Activated CD8-positive, alpha-beta memory T cell treated with anti-CD3 and anti-CD28 coated beads, Interleukin-2, amount 50 U/mL, for 24 hours (primary cell): ENCODE measurements around the gene SEC23B.
"Not testable (repeated sequence)": the region's sequence is repeated elsewhere in the genome, so short reads cannot be mapped to it uniquely, and the experiment has no call there.

Experiments used
- DNase-seq: peaks from one replicate; pipeline ENCODE4 v3.0.0-alpha.2; 2020; ENCODE audit errors: extremely low read depth

Gene SEC23B

DNA sequence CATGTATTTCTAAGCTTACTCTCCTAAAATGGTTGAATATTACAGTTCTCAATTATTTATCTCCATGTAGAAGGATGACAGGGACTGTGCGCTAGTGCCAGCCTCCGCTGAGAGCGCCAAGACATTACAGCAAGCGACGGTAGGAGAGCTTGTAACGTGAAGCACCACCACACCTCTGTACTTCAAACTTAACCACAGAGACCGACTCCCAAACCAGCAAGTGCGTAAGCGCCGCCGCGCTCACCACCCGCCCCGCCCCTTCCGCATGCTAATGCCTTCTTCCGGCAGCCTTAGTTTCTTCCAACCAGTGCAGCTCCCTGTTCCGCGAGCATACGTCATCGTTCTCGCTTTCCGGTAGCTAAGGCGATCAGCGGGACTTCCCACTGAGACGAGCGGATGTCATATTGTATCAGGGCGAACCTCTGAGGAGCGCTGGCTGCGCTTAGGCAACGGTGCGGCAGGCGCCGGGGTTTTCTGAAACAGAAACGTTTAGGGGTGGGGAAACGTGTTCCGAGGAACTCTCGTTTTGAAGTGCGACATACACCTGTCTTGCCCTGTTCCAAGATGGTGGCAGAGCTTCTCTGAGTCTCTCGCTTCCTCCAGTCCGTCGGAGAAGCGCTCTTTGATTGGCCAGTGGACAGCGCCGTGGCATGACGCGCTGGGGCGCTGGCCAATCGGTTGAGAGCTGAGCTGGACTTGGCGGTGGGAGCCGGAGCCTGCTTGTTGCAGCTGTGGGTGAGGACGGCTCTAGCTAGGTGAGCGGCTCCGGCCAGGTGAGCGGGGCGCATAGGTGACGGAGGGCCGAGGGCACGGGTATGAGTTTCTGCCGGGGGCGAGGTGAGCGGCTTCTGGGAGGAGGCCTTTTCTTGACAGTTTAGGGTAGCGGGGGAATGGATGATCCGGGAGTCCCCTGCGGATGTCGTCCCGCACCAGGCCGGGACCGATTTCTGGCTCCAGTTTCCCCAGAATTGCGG lies at the start of gene SEC23B:
SEC23B (plus strand) TSS at position 723 of the 974 bp plus-strand sequence. CDS start 2,896 bp downstream, outside the sequence.
- peak; percentile 93 for DNase-seq

DNA sequence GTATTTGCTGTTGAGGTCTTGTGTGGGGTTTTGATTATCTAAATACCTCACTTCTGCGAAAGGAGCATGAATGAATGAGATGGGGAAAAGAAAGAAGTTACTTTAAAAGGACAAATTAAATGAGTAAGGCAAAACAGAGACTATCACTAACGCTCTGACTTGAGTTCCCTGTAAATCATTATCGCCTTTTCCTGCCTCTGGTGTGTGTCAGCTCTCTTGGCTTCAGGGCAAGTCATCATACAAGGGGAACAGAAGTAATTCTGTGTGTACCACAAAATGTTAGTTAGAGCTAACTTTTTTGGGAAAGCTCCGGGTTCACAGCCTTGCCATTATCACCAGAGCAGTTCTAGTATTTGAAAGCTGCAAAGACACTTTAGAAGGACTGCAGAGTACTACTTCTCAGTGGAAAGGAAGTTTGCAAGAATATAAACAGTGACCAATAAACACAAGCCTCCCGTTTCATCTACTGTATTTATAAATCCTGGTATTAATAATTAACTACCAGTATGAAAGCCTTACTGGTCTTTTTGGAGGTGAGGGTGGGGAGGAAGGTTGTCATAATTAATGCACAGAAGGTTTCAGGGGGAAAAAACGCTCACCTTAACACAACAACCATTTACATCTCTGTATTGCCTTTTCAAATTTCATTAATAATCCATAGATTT lies 42.1 kb upstream of the SEC23B start:
- DNase-seq: no peak

DNA sequence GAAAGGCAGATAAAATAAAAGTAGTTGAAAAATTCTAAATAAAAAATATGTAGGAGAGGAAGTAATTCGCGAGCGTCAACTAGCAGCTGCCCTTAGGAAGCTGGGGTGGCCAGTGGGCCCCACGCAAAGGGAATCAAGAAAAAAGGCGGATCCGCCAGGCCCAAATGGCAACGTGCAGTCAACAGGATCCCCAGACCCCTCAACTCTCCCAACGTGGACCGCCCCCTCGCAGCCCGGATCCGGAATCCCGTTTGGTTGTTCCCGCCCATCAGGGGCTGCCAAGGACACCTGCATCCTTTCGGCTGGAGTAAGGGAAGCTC lies 41.2 kb upstream of the SEC23B start:
- DNase-seq: no peak

DNA sequence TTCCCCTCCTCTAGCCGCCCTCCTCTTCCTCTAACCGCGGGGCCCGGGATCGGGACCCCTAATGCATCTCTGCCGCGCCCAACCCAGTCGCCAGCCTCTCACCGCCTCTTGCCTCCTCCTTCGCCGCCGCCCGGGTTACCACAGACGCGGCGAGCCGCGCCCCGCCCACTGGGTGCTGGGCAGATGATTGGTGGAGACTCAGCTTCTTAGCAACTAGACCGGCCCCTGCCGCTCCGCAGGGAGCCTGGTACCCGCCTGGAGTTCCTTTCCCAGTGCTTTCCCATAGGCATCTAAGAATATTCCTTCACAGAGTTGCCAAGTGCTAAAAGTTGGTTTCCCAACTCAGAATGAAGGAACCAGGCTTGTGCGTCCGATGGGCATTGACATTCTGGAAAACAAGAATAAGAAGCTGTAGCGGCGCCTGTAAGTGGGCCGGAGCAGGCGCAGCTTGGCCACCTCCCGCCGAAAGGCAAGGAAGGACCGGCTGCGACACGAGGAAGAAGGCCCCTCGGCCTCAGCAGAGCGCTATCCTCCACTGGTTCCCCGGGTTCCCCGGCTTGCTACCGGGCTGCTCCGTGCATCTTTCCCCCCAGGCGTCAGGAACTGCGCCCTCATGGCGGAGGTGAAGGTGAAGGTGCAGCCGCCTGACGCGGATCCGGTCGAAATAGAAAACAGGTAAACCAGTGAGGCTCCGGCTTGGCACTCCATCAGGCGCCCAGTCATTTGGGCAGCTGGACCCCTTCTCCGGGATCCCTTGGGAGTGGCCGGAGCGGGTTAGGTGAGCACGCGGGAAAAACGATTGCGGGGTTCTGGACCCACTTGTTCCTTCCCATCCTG lies 40.6 kb upstream of the SEC23B start, which contains the start of the genes DZANK1 and POLR3F:
DZANK1 (minus strand) TSS at position 137 of the 837 bp plus-strand sequence. CDS start 1,672 bp downstream, outside the sequence.
POLR3F (plus strand) TSS at position 497 of the 837 bp plus-strand sequence; CDS start at position 614, 117 bp downstream.
- peak; percentile 77 for DNase-seq

DNA sequence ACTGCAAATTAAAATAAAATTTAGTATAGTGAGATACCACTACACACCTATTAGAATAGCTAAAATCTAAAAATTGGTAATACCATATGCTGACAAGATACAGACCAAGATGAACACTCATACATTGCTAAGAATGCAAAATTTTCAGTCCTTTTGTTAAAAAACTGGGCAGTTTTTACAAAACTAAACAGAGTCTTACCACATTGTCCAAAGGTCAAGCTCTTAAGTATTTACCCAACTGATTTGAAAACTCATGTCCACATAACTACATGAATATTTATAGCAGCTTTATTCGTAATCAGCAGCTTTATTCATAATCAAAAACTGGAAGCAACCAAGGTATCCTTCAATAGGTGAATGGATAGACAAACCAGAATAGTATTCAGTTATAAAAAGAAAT lies 30.5 kb upstream of the SEC23B start:
- DNase-seq: no peak

DNA sequence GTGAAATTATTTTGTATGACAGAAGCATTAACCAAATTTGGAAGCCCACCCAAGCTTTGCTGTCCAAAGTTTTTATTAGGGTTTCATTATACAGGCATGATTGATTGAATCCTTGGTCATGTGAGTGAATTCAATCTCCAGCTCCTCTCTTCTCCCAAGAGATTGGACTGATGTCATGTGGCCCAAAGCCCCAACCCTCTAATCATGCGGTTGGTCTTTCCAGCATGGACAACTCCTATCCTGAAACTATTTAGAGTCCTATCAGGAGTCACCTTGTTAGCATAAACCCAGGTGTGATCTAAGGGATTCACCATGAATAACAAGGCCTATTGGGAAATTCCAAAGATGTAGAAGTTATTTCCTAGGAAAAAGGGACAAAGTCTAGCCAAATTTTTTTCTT lies 29.9 kb upstream of the SEC23B start:
- no peak for DNase-seq

DNA sequence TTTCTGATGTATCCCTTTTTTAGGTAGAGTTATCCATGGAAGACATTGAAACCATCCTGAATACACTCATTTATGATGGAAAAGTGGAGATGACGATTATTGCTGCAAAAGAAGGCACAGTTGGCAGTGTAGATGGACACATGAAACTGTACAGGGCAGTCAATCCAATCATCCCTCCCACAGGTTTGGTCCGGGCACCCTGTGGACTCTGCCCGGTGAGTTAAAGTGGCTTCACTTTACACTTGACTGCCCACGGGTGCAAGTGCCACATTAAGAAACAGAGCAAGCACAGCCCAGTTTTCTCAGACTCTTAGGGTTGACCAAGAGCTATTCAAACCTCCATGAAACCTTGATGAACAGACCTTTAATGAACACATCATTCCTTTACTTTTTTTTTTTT lies 26.1 kb upstream of the SEC23B start:
- no peak for DNase-seq

DNA sequence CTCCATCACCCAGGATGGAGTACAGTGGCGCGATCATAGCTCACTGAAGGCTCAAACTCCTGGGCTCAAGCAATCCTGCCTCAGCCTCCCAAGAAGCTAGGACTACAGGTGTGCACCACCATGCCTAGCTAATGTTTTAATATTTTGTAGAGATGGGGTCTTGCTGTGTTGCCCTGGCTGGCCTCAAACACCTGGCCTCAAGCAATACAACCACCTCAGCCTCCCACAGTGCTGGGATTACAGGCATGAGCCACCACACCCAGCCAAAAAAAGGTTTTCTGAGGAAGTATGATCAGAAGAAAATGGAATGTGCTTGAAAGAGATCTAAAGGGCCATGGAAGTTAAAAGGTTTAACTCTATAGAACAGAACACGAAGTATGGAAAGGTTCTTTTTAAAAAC lies 19.4 kb upstream of the SEC23B start:
- DNase-seq: no peak

DNA sequence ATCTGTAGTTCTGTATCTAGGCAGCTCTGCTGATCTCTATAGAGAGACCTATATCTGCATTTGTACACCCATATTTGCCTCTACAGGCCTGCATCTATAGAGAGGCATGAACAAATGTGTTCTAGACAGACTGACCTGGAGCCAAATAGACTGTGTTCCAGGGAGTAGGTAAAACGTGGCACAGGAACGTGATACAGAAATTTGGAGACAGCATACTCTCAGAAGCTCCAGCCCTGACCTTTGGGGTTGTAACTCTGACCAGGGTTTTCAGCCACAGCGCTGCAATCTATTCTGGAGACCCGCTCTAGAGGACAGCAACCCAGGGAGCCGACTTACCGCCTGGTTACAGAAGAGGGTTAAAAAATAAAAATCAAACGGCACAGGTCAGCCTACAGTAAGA lies 11.7 kb upstream of the SEC23B start:
- no peak for DNase-seq

DNA sequence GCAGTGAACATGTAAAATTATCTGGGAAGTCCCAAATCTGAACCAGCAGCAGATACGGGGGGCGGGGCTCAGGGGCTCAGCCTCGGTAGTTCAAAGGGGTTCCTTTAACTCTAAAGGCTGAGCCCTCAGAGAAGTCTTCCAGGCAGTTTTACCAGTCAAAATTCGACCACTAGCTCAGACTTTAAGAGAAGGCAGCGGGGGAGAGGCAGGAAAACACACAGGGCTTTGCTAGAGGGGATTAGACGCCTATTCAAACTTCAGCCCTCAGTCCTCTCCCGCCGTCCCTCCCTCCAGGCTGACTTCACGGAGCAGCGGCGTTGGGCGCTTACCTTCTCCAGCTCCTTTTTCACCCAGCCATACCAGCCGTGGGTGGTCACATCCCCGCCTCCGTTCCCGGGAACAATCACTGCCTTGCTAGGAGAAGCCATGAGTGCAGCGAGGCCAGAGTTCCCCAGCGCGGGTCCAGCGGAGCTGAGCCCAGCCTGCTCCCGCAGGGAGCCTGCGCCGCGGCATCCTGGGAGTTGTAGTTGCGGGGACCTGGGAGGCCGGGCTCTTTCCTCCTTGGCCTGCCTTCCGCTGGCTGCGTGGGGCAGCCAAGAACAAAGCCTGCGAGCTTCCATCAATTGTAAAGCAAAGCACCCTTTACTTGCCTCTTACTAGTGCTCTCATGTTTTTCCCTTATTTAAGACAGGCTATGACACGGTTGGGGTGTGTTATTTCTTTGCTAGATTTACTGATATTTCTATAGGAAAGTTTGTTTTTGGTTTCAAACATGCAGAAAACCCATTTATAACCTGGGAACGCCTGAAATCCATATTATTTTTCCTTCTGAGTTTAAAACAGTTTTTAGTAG lies 10.8 kb upstream of the SEC23B start, which contains the start of gene RBBP9:
RBBP9 (minus strand) TSS at position 486 of the 853 bp plus-strand sequence; CDS start at position 428, 58 bp downstream.
- DNase-seq: peak; percentile 56

DNA sequence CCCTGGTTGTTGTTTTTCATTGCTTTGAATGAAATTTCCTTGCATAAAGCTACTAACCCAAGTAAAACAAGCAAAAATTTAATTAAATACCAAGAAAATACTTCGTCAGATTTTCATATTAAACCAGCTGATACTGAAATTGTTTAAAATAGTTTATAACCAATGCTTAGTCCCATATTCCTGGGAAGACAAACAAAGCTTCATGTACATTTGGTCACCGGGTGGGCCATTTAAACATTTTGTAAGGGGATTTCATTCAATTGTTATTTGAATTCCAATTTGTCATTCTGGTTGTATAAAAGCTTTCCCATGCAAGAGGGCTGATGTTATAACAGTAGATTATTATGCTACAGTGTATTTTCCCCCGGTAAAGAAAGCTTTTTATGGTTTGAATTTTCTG lies 10.1 kb upstream of the SEC23B start:
- no peak for DNase-seq

DNA sequence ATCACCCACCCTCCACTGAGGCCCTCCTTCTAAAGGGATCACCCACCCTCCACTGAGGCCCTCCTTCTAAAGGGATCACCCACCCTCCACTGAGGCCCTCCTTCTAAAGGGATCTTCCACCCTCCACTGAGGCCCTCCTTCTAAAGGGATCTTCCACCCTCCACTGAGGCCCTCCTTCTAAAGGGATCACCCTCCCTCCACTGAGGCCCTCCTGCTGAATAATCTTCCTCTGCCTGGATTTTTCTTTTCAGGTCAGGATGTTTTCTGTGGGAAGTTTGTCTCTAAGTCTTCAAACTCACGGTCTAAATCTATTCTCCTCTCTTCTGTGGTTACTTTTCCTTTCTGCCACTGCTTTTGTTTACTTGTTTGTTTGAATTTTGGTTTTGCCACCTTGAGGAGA lies 6.1 kb upstream of the SEC23B start:
- DNase-seq: not testable (repeated sequence)

DNA sequence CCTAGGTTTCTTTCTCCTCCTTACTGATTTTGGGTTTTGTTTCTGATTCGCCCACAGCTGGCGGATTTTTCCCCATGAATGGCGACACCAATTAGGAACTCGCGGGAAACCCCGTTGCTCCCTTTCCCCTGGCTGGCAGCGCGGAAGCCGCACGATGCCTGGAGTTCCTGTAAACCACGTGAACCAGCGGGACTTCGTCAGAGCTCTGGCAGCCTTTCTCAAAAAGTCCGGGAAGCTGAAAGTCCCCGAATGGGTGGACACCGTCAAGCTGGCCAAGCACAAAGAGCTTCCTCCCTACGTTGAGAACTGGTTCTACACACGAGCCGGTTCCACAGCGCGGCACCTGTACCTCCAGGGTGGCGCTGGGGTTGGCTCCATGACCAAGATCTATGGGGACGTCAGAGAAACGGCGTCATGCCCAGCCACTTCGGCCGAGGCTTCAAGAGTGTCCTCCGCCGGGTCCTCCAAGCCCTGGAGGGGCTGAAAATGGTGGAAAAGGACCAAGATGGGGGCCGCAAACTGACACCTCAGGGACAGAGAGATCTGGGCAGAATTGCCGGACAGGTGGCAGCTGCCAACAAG lies 3.2 kb upstream of the SEC23B start:
- DNase-seq: no peak

DNA sequence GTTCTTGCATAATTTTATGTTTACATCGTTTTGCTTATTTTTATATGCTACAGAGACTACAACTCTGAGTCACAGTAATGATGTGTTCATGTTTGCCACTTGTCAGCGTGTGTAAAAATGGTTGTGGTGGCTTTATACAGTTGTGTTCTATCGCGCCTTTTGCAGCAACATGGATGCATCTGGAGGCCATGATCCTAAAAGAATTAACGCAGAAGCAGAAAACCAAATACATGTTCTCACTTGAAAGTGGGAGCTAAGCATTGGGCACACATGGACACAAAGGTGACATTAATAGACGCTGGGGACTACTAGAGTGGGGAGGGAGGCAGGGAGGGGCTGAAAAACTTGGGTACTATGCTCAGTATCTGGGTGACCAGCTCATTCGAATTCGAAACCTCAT lies 996 bp upstream of the SEC23B start:
- no peak for DNase-seq

DNA sequence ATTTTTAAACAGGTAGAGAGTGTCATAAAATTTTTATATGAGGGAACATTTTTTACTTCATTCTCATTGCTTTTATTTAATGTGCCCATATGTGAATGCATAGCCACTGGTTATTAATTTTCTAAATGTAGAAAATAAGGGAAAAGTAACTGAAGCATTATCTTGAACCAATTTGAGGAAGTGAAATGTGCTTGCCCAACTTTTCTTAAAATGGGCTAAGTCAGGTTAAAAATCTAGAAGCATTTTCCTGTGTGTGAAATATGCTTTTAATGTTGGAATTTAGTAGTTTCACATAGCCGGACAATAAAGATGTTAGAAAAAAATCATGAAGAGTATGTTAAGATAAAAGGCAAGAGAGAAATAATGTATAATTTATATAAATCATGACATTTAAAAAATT lies 3.8 kb downstream of the SEC23B start:
- DNase-seq: no peak

DNA sequence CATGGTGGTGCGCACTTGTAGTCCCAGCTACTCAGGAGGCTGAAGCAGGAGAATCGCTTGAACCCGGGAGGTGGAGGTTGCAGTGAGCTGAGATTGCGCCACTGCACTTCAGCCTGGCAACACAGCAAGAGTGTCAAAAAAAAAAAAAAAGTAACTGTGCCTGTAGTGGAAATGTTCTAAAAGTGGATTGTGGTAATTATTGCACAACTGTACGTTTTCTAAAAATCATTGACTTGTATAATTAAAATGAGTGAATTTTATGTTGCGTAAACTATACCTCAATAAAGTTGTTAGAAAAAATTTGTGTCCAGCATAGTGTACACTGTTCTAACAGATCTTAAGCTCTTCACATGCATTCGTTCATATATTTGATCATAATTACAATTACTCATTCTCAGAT lies 5.5 kb downstream of the SEC23B start:
- no peak for DNase-seq

DNA sequence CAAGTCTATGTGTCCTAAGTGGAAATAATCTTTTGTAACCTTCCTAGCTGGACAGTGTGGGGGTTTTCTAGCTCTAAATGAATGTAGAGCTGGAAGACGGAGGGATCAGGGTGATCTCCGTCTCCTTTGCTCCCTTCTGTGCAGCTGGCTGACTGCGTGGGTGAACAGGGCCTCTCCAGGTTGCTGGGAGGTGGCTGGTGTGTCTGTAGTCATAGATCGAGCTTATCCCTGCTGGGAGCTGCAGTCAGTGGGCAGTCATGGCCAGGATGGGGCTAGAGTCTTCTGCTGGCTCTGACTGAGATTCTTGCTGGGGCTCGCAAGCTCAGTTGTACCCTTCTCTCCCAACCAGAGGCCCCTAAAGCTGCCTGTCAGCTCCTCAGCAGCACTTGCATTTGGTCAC lies 6.4 kb downstream of the SEC23B start:
- DNase-seq: no peak

DNA sequence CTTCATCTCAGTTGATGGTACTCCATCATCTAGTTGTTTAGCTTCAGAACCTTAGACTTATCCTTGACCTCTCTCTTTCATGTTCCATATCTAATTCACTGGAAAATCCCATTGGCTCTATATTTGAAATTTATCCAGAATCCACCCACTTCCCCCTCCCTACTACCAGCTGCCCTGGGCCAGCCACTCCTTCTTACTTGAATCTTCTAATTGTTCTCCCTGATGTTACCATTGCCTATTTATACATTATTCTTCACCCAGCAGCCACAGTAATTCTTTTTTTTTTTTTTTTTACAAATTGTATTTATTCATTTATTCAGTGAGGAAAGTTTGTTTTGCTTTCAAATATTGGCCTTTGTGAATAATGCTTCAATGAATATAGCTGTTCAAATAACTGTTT lies 8.2 kb downstream of the SEC23B start:
- DNase-seq: no peak

DNA sequence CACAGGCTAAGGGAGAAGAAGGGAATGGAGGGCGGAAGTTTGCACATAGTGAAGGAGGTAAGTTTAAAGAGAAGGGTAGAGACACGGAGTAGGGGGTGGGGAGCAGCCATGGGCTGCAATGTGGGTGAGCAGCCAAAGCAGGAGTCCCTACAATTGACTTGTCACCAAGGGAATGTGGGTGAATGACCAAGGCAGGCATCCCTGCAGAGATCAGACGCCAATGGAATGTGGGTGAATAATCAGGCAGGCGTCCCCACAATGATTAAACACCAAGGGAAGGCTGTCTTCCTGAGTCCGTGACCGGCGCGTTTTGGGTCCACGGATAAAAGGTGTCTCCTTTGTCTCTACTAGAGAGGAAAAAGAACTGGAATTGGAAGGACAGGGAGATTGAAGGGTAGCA lies 14.3 kb downstream of the SEC23B start:
- not testable (repeated sequence) for DNase-seq

DNA sequence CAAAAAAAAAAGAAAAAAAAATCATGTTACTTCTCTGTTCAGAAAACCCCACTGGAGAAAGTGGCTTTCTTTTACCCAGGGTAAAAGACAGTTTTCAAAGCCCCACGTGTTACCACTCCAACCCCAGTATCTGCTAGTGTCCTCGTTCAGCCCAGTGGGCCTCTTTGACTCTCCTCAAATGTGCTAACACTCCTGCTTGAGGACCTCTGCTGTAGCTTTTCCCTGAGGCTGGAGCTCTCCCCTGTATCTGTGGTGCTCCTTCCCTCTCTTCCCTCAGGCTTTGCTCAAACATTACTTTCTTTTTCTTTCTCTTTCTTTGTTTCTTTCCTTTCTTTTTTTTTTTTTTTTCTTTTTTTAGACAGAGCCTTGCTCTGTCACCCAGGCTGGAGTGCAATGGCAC lies 15.3 kb downstream of the SEC23B start:
- no peak for DNase-seq

DNA sequence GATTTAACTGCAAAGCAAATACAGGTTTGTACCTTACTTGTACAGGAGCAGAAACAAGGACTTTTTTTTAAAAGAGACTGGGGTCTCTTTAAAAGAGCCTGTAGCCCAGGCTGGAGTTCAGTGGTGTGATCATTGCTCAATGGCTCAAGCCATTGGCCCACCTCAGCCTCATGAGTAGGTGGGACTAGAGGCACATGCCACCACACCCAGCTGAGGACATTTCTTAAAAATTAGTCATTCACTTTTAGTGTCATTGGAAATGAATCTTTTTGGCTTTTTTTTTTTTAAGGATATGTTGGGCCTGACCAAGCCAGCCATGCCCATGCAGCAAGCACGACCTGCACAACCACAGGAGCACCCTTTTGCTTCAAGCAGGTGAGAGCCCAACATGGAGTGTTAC lies 16.9 kb downstream of the SEC23B start:
- DNase-seq: no peak
